GM21825 (cell line): ENCODE results near the gene SPRYD3.

Experiments
- ATAC-seq: cut with Tn5 transposase; IDR thresholded peaks from one replicate; pipeline ENCODE4 v1.9.1; 2021; ENCODE audit warnings: mild to moderate bottlenecking, moderate library complexity; ENCODE audit not compliant: unreplicated experiment

Gene SPRYD3

GRCh38 chr12:53082637-53083175 lies 3.5 kb upstream of the SPRYD3 start:
- ATAC-seq, result no peak

GRCh38 chr12:53078425-53079225 lies 565 bp downstream of the SPRYD3 start:
- no peak for ATAC-seq

GRCh38 chr12:53077030-53077429 lies 2.2 kb downstream of the SPRYD3 start:
- no peak for ATAC-seq

GRCh38 chr12:53076461-53076860 lies 2.7 kb downstream of the SPRYD3 start:
- no peak for ATAC-seq

- no peak for ATAC-seq
Observed at GRCh38 chr12:53074999-53075370, 4.2 kb downstream of the SPRYD3 start.

- no peak for ATAC-seq
Observed at GRCh38 chr12:53074283-53074998, 4.7 kb downstream of the SPRYD3 start.

- no peak for ATAC-seq
Observed at GRCh38 chr12:53073881-53074280, 5.3 kb downstream of the SPRYD3 start.

GRCh38 chr12:53071591-53072551 lies 7.3 kb downstream of the SPRYD3 start:
- ATAC-seq, result no peak

GRCh38 chr12:53070877-53071492 lies 8.2 kb downstream of the SPRYD3 start:
- ATAC-seq, result no peak

GRCh38 chr12:53069621-53070410 lies 9.4 kb downstream of the SPRYD3 start:
- no peak for ATAC-seq

- no peak for ATAC-seq
Observed at GRCh38 chr12:53068811-53069585, 10.2 kb downstream of the SPRYD3 start.

- ATAC-seq, result no peak
Observed at GRCh38 chr12:53067993-53068770, 11.0 kb downstream of the SPRYD3 start.

GRCh38 chr12:53067074-53067992 lies 11.9 kb downstream of the SPRYD3 start:
- no peak for ATAC-seq

GRCh38 chr12:53065975-53066931 lies 12.9 kb downstream of the SPRYD3 start:
- ATAC-seq, result no peak

GRCh38 chr12:53065470-53065869 lies 13.7 kb downstream of the SPRYD3 start:
- ATAC-seq, result no peak
